GM19238 (cell line): ENCODE results near the gene RTN3.
"Not testable (repeated sequence)": the region's sequence is repeated elsewhere in the genome, so short reads cannot be mapped to it uniquely, and the experiment has no call there.

Experiments
- DNase-seq: peaks from one replicate; pipeline ENCODE4 v3.0.0; 2011; ENCODE audit warnings: low spot score; ENCODE audit not compliant: insufficient read length

Gene RTN3

DNA sequence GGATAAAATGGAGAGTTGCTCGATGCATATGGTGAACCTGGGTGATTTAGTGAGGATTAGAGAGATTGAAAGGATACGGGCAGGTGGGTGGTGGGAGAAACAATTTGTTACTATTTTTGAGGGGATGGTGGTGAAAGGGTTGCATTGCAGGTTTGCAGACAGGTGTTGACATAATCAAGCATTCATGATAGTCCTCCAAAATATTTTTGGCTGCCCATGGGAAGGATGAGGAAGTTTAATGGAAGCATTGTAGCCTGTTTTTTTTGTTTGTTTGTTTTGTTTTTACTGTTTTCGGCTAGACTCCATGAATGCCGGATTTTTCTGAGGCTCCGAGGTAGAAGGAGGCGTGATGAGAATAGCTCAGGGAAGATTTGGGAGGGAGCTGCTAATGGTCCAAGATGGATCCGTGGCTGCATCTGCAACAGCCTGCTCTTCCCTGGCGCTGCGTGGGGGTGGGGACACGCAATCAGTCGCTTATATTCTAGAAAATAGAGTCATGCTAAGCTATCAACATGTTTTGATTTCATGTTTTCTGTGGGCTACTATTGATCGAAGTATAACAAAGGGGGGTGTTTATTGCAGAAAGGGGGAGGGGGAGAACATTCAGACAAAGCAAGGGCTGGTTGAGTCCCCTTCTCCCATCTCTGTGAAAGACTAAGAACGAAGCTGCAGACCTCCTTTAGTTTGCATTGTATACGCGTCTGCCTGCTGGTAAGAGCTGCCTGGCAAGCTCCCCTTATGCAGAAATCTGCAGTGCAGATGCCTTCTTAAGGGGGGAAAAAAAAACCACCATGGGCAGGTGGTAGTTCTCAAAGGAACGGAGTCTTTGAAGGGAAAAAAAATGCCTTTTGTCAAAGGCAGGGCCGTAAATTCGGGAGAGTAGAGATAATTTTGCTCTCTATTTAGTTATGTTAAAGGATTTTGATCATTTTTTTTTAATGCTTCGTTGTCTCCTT, 1.0 kb downstream of the RTN3 start:
- DNase-seq: no peak

DNA sequence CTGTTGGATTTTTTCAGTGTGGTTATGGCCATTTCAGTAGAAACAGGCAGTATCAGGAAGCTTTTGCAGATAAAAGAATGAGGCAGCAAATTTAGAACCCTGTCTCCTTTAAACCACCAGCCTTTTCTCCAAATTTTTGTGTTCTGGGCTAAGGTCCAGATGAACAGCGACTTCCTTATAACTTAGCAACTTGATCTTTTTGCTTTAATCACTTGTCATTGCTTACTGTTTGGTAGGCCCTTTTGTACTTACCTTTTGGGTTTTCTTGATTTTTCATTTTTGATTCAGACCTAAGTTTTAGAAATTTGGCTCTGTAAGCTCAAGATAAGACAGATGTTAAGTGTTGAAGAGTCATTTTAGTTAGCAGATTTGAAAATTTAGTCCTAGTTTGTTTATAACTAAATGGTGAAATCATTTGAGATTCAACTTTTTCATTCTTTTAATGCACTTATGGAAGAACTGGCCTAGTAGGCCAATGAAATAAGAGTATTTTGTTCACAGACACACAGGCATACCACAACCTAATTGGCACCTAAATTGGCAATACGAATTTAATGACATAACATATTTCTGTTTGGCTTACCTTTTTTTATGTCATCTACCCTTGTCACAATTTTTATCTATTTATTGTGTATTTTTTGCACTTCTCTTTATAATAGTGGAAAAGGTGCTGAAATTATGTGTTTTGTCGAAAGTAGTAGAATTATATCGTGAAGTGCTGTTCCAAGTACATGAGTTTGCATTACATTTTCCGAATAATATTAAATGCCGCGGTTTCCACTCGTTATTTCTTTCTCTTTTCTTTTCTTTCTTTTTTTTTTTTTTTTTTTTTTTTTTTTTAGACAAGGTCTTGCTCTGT, 2.1 kb downstream of the RTN3 start:
- no peak for DNase-seq

DNA sequence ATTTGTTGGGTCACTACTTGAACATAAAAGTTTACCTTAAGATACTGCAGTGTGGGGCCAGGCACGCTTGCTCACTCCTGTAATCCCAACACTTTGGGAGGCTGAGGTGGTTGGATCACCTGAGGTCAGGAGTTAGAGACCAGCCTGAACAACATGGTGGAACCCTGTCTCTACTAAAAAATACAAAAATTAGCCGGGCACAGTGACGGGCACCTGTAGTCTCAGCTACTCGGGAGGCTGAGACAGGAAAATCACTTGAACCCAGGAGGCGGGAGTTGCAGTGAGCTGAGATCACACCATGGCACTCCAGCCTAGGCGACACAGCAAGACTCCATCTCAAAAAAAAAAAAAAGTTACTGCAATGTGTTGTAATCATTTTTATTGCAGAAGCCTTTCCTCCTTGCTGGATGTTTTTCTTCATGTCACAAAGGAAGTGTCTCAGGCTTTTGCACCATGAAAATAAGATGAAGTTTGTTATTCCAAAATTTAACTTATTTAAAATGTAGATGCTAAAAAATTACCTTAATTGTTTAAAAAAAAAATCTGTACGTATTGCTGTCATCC, 3.9 kb downstream of the RTN3 start:
- not testable (repeated sequence) for DNase-seq

DNA sequence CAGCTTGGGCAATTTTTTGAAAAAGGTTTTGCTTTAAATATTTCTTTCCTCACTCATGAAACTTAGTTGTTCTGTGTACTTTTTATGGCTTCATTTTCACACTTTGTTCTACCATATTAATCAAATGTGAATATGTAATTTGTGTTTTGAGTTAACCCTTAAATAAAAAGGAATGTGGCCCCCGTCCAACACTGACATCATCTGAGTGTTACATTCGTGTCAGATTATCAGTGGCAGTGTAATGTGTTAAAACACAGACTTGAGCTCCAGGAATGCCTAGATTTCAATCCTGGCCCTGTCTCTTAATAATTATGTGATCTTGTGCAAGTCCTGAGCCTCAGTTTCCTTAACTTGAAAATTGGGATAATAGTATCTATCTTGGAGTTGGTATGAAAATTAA, 5.6 kb downstream of the RTN3 start:
- DNase-seq: no peak

DNA sequence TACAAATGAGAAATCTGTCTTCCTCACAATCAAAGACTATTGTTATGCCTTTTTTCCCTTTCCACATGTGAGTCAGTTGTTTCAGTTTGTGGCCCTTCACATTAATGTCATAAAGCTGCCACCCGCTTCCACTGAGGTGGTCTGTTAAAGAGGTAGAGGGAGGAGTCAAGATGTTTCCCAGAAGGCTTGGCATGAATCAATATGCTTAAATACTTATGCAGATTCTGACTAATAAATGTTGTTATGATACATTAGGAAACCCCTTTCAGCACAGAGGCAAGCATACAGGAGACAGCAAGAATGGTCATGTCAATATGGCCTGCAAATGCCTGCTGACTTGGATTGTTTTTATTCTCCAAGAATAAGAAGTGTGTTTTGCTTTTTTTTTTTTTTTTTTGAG, 6.5 kb downstream of the RTN3 start:
- no peak for DNase-seq

DNA sequence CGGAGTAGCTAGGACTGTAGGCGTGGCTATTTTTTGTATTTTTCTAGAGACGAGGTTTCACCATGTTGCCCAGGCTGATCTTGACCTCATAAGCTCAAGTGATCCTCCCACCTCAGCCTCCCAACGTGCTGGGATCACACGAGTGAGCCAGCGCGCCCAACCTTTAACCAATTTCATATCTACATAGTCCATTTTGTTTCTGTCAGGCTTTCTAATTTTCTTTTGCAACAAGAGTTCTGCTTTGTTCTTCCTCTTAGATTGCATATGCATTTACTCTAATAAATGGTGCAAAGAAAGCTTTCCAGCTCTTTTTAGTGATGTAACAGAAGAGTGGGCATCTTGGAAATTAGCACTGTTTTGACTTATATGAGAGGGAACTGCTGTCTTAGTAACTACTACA, 13.3 kb downstream of the RTN3 start:
- DNase-seq: no peak

DNA sequence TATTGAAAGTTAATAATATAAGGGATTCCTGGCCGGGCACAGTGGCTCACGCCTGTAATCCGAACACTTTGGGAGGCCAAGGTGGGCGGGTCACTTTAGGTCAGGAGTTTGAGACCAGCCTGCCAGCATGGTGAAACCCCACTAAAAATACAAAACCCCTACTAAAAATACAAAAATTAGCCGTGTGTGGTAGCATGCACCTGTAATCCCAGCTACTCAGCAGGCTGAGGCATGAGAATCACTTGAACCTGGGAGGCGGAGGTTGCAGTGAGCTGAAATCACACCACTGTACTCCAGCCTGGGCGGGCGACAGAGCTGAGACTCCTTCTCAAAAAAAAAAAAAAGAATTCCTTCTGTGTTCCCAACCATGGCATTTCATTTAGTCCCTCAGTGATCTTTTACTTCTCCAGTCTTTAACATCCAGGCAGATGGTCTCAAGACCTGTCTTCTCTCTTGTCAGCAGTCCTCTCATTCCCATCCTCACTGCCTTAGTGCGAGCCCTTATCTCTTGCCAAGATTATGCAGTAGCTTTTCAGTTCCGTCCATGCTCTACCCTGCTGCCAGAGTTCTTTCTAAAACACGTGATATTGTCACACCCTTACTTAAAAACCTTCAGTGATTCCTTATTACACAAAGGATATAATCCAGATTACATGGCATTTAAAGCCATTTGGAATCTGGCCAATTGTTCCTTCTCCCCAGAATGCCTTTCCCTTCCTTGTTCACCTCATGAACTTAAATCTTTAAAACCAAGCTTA, 17.9 kb downstream of the RTN3 start:
- DNase-seq: no peak

DNA sequence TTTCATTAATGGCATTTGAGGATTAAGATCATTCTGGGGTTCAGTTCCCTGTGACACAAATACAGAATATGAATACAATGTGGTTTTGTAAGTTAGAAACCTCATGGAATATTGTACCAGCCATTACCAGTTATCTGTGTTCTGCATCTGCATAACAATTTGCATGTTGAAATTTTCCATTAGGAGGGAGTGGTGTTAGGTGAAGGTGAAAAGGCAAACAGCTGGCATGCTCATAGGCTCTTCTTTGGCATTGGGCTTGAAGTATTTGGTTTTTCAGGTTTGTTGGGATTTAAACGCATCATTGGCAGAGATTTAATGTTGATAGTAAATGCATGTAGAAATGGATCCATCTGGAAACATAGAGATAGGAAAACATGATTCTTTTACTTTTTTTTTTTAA, 18.6 kb downstream of the RTN3 start:
- no peak for DNase-seq

DNA sequence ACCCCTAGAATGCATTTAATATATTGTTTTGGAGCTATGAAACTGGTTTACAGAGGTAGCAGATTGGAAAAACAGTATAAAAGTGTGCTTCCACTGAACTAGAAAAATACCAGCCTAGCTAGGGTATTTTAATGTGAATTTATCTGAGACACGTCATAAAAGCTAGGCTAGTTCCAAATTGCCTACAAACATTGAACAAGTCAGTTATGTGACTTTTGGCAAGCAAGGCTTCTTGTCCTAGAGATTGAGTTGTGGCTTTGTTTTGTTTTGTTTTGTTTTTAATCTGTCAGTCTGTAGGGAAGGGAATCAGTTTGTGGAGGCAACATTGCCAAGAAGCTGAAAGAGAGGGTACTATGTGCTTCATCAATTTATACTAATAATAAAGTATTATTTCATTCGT, 24.2 kb downstream of the RTN3 start:
- no peak for DNase-seq

DNA sequence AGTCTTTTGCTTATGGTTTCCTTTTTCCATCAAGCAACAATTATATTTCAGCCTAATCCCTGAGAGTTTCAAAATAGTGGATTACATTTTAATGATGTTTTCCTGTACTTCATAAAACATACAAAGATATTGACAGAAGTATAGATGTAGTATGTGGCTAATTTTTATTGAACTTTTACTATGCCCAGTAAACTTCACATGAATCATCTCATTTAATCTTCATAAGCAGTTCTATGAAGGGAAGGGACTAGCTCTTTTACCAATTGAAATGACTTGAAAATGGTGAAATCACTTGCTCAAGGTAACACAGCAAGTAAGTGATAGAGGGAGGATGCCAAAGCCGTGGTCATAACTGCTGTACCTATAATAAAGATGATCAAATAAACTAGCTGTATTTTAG, 27.5 kb downstream of the RTN3 start:
- DNase-seq: no peak

DNA sequence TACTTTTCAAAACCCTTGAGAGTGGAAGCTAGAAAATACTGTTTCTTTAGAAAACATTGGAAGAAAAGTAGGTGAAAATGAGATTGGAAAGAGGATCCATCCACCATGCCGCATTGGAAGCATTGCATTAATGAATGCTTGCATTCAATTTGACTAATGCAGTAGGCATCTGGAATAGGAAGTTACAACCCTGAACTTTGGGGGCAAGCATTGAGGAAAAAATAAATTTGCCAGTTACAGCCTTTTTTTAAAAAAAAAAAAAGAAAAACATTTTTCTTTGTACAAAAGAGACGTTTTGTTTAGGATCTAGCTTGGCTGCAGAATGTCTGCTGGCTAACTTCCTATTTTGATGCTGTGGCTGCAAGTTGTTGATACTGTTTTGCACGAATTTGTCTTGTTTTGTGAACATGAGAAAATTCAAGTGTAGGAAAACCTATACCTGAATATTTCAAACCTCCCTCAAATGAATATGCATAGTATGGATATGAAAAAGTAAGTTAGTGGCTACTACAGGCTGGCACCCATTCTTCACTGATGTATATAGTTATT, 28.1 kb downstream of the RTN3 start:
- no peak for DNase-seq

DNA sequence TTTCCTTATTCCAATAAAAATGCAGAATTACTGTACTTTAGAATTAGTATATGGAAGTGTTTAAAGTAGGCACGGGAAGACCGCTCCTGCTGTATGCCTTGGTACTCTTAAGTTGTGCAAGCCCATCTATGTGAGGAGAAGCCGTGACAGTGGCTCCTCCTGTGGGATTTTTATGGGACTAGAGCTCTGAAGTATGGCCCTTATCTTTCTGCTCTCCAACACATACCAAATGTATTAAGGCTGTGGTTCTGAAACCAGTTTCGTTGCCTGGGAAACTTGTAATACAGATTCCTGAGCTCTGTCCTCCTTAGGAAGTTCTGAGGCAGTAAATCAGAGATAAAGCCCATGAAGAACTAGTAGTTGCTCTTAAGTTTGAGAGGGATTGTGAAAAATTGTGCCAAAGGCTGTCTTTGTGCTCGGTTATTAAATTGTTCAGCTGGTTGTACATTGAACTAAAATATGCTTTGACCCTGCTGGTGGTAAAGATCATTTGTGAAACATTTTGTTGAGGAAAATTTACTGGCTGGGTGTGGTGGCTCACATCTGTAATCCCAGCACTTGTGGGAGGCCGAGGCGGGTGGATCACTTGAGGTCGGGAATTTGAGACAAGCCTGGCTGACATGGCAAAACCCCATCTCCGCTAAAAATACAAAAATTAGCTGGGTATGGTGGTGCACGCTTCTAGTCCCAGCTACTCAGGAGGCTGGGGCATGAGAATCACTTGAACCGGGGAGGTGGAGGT, 29.3 kb downstream of the RTN3 start:
- DNase-seq: no peak

DNA sequence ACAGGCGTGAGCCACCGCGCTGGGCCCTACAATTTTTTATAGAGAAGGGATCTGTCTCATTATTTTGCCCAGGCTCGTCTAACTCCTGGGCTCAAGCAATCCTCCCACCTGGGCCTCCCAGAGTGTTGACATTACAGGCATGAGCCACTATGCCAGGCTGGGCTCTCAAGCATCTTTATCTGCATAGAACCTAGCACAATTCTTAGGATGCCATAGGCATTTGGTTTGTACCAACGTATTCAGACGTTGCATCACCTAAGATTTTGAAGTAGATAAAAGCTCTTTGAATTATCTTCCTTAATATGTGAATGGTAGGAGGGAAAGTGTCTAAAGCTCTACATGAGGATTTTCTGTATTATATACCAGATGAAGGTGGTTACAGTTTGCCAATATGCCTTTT, 30.5 kb downstream of the RTN3 start:
- no peak for DNase-seq

DNA sequence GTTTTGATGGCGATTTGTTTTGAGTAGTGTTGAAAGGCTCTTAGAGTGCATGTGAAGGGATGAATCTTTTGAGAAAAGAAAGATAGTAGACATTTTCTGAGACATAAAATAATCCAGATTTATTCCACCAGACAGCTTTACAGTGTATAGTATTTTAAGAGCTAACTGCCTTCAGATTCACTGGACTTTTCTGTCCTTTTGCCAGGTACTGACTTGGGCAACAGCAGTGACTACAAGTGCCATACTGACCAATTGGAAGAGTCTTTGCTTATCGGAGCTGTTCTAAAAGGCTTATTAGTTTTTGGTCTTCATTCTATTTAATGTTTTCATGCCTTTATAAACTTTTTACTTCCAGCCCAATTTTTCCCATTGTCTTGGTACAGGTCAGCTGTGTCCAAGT, 32.5 kb downstream of the RTN3 start:
- DNase-seq: no peak

DNA sequence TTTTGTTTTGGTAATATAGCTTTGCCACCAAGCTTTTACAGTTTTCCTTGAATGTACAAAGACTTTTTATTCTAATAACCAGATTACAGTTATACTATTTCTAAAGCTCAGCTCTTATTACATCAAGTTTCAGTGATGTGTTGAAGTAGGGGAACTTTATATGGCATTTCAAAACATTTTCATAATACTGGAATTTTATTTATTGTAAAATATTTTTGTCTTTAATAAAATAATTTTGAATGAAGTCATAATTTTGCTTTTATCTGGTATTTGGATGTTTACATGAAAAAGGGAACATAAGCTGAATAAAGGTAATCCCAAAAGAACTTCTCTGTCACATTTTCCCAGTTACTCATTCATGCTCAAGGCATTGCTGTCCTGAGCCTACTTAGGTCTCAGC, 34.7 kb downstream of the RTN3 start:
- no peak for DNase-seq

DNA sequence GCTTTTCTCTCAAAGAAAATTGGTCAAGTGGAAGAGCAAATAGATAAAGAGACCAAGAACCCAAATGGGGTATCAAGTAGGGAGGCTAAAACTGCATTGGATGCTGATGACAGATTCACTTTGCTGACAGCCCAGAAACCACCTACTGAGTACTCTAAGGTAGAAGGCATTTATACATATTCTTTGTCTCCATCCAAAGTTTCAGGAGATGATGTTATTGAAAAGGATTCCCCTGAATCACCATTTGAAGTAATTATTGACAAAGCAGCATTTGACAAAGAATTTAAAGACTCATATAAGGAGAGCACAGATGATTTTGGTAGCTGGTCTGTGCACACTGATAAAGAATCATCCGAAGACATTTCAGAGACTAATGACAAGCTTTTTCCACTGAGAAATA, 37.7 kb downstream of the RTN3 start:
- no peak for DNase-seq

DNA sequence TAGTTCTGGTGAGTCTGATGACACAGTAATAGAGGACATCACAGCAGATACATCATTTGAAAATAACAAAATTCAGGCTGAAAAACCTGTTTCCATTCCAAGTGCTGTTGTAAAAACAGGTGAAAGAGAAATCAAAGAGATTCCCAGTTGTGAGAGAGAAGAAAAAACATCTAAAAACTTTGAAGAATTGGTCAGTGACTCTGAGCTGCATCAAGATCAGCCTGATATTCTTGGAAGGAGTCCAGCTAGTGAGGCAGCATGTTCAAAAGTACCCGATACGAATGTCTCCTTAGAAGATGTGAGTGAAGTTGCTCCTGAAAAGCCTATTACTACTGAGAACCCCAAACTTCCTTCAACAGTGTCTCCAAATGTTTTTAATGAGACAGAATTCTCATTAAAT, 38.7 kb downstream of the RTN3 start:
- DNase-seq: no peak

DNA sequence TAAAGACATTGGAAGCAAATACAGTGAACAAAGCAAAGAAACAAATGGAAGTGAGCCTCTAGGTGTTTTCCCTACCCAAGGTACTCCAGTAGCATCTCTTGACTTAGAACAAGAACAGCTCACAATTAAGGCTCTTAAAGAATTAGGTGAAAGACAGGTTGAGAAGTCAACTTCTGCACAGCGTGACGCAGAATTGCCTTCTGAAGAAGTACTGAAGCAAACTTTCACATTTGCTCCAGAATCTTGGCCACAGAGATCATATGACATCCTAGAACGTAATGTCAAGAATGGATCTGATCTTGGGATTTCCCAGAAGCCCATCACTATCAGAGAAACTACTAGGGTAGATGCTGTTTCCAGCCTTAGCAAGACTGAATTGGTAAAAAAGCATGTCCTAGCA, 39.3 kb downstream of the RTN3 start:
- DNase-seq: no peak

DNA sequence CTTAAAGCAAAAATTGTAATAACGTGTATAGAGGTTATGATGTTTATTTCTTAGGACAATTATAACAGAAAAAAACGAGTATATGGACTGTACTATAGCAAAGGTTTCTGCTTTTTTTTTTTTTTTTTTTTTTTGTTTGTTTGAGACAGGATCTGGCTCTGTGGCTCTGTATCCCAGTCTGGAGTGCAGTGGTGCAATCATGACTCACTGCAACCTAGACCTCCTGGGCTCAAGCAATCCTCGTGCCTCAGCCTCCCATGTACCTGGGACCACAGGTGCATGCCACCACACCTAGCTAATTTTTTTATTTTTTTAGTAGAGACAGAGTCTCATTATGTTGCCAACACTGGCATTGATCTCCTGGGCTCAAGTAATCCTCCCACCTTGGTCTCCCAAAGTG, 48.0 kb downstream of the RTN3 start:
- DNase-seq: no peak

DNA sequence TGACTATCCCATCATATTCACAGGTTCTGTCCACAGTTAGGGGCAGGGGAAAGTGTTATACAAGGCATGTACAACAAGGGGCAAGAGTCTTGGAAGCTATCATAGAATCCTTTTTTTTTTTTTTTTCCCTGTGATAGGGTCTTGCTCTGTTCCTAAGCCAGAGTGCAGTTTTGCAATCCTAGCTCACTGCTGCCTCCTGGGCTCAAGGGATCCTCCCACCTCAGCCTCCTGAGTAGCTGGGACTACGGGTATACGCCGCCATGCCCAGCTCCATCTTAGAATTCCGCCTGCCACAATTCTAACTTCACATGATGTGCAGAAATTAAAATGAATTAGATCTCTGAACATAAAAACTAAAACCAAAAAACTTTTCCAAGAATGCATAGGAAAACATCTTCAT, 55.6 kb downstream of the RTN3 start:
- DNase-seq: no peak
